Measurements from ENCODE around the gene TOMM20. TPM values are rescaled to one million over a fixed set of nuclear protein-coding genes. Genes with fewer than 3 reads are reported as not detected.
"Not testable (repeated sequence)": the region's sequence is repeated elsewhere in the genome, so short reads cannot be mapped to it uniquely, and the experiment has no call there.

TOMM20 gene
- total RNA-seq, 2 experiments from 2014 or later = 155 to 192 TPM

- Mint-ChIP-seq H3K36me3 (ENCODE audit: low read depth) (no peaks in the 10 kb centered on the region), H3K4me1 (ENCODE audit: low read depth) (peaks cover 12% of the 10 kb centered on the region), H3K27ac (no peak overlapping the region), H3K9me3 (no peaks in the 10 kb centered on the region), H3K27me3 (ENCODE audit: low read depth) (no peaks in the 10 kb centered on the region), H3K4me3 (no peak overlapping the region)
- DNase-seq = no peak
- intact Hi-C loops (cut with micrococcal nuclease) = no loop called here
- CTCF ChIA-PET = interaction anchor here (0.6 kb wide), 1 partner anchor 29 kb away, joined by 3 read pairs; no protein-coding TSS in a partner anchor
Measured at GRCh38 chr1:235087906-235088305, 40.7 kb downstream of the TOMM20 start.

DNA sequence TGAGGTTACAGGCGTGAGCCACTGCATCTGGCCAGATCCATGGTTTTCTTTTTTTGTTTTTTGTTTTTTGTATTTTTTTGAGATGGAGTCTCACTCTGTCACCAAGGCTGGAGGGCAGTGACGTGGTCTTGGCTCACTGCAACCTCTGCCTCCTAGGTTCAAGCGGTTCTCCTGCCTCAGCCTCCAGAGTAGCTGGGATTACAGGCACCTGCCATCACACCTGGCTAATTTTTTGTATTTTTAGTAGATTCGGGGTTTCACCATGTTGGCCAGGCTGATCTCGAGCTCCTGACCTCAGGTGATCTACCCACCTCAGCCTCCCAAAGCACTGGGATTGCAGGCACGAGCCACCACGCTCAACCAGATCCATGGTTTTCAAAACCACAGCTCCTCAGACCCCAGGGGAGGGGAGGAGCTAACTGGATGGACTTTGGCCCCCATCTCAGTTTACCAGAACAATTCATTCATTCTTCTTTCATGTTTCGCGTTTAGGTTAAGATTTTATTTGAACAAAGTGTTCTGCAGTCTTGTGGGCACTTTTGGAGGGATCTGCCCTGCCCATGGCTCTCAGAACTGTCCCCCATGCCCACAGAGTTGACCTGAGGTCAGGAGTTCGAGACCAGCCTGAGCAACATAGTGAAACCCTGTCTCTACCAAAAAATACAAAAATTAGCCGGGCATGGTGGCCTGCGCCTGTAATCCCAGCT, 43.1 kb downstream of the TOMM20 start:
- intact Hi-C loops (cut with micrococcal nuclease); H3K9me3 Mint-ChIP-seq; H3K36me3 Mint-ChIP-seq (ENCODE audit: low read depth); H3K27me3 Mint-ChIP-seq (ENCODE audit: low read depth); DNase-seq; H3K4me3 Mint-ChIP-seq; H3K27ac Mint-ChIP-seq: not testable (repeated sequence)
- CTCF ChIA-PET = interaction anchor here (0.7 to 4.2 kb wide), 2 partner anchors 512 to 586 kb away, joined by 4 to 26 read pairs; no protein-coding TSS in a partner anchor
- peaks cover 16% of the 10 kb centered on the region for H3K4me1 Mint-ChIP-seq (ENCODE audit: low read depth)

DNA sequence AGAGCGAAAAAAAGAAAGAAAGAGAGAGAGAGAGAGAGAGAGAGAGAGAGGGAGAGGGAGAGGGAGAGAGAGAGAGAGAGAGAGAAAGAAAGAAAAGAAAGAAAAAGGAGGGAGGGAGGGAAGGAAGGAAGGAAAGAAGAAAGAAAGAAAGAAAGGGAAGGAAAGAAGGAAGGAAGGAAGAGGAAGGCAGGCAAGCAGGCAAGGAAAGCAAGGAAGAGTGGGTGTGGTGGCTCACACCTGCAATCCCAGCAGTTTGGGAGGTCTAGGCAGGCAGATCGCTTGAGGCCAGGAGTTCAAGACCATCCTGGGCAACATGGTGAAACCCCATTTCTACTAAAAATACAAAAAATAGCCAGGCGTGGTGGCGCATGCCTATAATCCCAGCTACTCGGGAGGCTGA, 47.8 kb downstream of the TOMM20 start:
- H3K27ac Mint-ChIP-seq; DNase-seq; H3K4me3 Mint-ChIP-seq; H3K27me3 Mint-ChIP-seq (ENCODE audit: low read depth); H3K9me3 Mint-ChIP-seq; H3K36me3 Mint-ChIP-seq (ENCODE audit: low read depth); intact Hi-C loops (cut with micrococcal nuclease): not testable (repeated sequence)
- CTCF ChIA-PET = interaction anchor here (0.6 to 1.2 kb wide), 2 partner anchors 155 to 483 kb away, joined by 3 to 9 read pairs; no protein-coding TSS in a partner anchor
- peaks cover 31% of the 10 kb centered on the region for H3K4me1 Mint-ChIP-seq (ENCODE audit: low read depth)

GRCh38 chr1:235080297-235080657, 48.4 kb downstream of the TOMM20 start:
- H3K36me3 Mint-ChIP-seq (ENCODE audit: low read depth); intact Hi-C loops (cut with micrococcal nuclease); H3K4me3 Mint-ChIP-seq; H3K27me3 Mint-ChIP-seq (ENCODE audit: low read depth); H3K27ac Mint-ChIP-seq; DNase-seq; CTCF ChIA-PET; H3K9me3 Mint-ChIP-seq: not testable (repeated sequence)
- peaks cover 36% of the 10 kb centered on the region for H3K4me1 Mint-ChIP-seq (ENCODE audit: low read depth)

DNA sequence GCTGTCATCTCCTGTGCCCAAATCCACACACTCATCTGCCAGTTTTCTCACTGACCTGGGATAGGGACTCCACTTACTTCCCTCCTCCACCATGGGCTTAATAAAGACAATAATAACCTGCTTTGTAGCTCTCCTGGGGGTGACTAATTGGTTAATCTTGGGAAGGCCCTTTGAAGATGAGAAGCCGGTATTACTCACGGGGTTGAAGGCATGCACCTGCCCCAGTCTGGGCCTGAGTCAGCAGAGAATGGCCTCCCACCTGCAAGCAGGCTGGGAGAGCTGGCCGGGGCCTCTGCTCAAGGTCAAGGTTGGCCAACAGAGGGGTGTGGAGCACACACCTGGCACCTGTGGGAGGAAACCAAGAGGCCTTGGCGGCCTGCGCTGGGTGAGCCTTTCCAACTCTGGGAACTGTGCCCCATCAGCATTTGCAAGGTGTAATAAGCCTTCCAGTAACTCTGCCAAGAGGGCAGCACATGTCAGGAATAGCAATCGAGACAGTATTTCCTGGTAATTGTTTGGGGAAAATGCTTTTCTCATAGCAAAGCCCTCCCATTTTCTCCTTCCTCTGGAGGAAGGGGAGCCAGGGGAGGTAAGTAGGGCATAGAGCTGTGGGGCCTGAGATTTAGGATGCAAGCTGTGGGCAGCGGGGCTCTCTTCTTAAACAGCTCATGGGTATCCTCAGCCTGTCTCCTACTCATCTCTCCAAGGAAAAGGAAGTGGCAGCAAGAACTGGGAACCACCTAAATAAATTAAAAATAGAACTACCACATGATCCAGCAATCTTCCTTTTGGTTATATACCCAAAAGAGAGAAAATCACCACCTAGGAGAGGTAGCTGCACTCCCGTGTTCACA, 49.0 kb downstream of the TOMM20 start:
- Mint-ChIP-seq H3K4me3 (no peak overlapping the region), H3K27ac (no peak overlapping the region)

GRCh38 chr1:235078480-235079381, 49.9 kb downstream of the TOMM20 start:
- H3K36me3 Mint-ChIP-seq (ENCODE audit: low read depth) = no peaks in the 10 kb centered on the region
- no peaks in the 10 kb centered on the region for H3K27me3 Mint-ChIP-seq (ENCODE audit: low read depth)
- H3K4me3 Mint-ChIP-seq = no peak overlapping the region
- no peak for DNase-seq
- no peak overlapping the region for H3K27ac Mint-ChIP-seq
- peaks cover 46% of the 10 kb centered on the region for H3K4me1 Mint-ChIP-seq (ENCODE audit: low read depth)
- CTCF ChIA-PET = interaction anchor here (1.2 kb wide), 1 partner anchor 578 kb away, joined by 3 read pairs; no protein-coding TSS in a partner anchor
- H3K9me3 Mint-ChIP-seq = no peaks in the 10 kb centered on the region
- intact Hi-C loops (cut with micrococcal nuclease) = no loop called here

More for the DNA sequence above, 49.0 kb downstream of the TOMM20 start:
- Mint-ChIP-seq H3K9me3 (no peaks in the 10 kb centered on the region), H3K27me3 (ENCODE audit: low read depth) (no peaks in the 10 kb centered on the region), H3K4me1 (ENCODE audit: low read depth) (peaks cover 42% of the 10 kb centered on the region), H3K36me3 (ENCODE audit: low read depth) (no peaks in the 10 kb centered on the region)
- intact Hi-C loops (cut with micrococcal nuclease) = no loop called here
- CTCF ChIA-PET = interaction anchor here (1.2 kb wide), 1 partner anchor 579 kb away, joined by 3 read pairs; no protein-coding TSS in a partner anchor
- peak; percentile 58 for DNase-seq

- Mint-ChIP-seq H3K36me3 (ENCODE audit: low read depth) (no peaks in the 10 kb centered on the region), H3K27me3 (ENCODE audit: low read depth) (no peaks in the 10 kb centered on the region), H3K4me1 (ENCODE audit: low read depth) (peaks cover 40% of the 10 kb centered on the region), H3K4me3 (no peak overlapping the region), H3K27ac (peak overlapping the region; percentile 1), H3K9me3 (no peaks in the 10 kb centered on the region)
- DNase-seq = peak; percentile 58
- CTCF ChIA-PET = interaction anchor here (1.2 kb wide), 1 partner anchor 577 kb away, joined by 3 read pairs; no protein-coding TSS in a partner anchor
- intact Hi-C loops (cut with micrococcal nuclease) = no loop called here
Measured at GRCh38 chr1:235077571-235078479, 50.8 kb downstream of the TOMM20 start.

GRCh38 chr1:235077163-235077540, 51.5 kb downstream of the TOMM20 start:
- CTCF ChIA-PET = no interaction called here
- Mint-ChIP-seq H3K27ac (peak overlapping the region; percentile 1), H3K27me3 (ENCODE audit: low read depth) (no peaks in the 10 kb centered on the region)

DNA sequence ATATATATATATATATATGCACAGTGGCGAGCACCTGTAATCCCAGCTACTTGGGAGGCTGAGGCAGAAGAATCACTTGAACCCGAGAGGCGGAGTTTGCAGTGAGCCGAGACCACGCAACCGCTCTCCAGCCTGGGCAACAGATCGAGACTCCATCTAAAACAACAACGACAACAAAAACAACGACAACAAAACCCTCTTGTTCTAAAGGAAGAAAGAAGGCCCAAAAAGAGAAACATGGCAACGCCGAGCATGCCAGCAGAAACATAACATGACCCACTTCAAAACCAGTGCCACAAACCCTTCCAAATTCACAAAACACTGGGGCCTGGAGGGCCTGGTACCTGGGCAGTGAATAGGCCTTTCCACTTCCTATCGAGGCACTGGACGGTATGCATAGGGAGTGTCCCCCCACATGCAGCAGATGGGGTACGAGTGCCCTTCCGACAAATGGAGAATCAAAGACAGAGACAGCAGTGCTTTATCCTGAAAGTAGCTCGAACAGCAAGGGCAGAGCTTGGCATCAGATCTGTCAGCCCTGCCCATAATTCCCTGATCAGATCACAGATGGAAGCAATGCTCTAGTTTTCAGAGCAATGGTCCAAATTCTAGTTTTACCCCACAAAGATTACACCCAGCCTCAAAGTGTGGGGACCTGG, 52.0 kb downstream of the TOMM20 start:
- CTCF ChIA-PET = no interaction called here
- H3K4me1 Mint-ChIP-seq (ENCODE audit: low read depth) = peaks cover 39% of the 10 kb centered on the region
- peak overlapping the region; percentile 59 for H3K27ac Mint-ChIP-seq
- H3K27me3 Mint-ChIP-seq (ENCODE audit: low read depth) = no peaks in the 10 kb centered on the region
- DNase-seq = no peak
- intact Hi-C loops (cut with micrococcal nuclease) = no loop called here
- no peak overlapping the region for H3K4me3 Mint-ChIP-seq
- no peaks in the 10 kb centered on the region for H3K36me3 Mint-ChIP-seq (ENCODE audit: low read depth)
- no peaks in the 10 kb centered on the region for H3K9me3 Mint-ChIP-seq

More at GRCh38 chr1:235077163-235077540, 51.5 kb downstream of the TOMM20 start:
- intact Hi-C loops (cut with micrococcal nuclease) = no loop called here
- DNase-seq = no peak
- Mint-ChIP-seq H3K4me1 (ENCODE audit: low read depth) (peaks cover 39% of the 10 kb centered on the region), H3K9me3 (no peaks in the 10 kb centered on the region), H3K36me3 (ENCODE audit: low read depth) (no peaks in the 10 kb centered on the region), H3K4me3 (no peak overlapping the region)

- H3K36me3 Mint-ChIP-seq (ENCODE audit: low read depth) = no peaks in the 10 kb centered on the region
- DNase-seq = peak; percentile 59
- intact Hi-C loops (cut with micrococcal nuclease) = loop anchor here (1.0 to 2.0 kb wide), 6 partner anchors 27 to 353 kb away; no protein-coding TSS in a partner anchor
- no peaks in the 10 kb centered on the region for H3K9me3 Mint-ChIP-seq
- H3K27me3 Mint-ChIP-seq (ENCODE audit: low read depth) = no peaks in the 10 kb centered on the region
- no peak overlapping the region for H3K4me3 Mint-ChIP-seq
- H3K27ac Mint-ChIP-seq = peak overlapping the region; percentile 90
- peaks cover 36% of the 10 kb centered on the region for H3K4me1 Mint-ChIP-seq (ENCODE audit: low read depth)
- CTCF ChIA-PET = no interaction called here
Measured at GRCh38 chr1:235075777-235076308, 52.8 kb downstream of the TOMM20 start.
